Kidney tubule cell (primary cell): ENCODE measurements around the gene PDE10A.
A peak's percentile ranks its signal among the peaks of the same experiment; 100 is the strongest.

Source experiments
- DNase-seq: peaks from one replicate; pipeline ENCODE4 v3.0.0-alpha.2; 2018; ENCODE audit warnings: low spot score

PDE10A gene

GRCh38 chr6:165655191-165655590 lies 7.8 kb downstream of the PDE10A start:
- no peak for DNase-seq

DNA sequence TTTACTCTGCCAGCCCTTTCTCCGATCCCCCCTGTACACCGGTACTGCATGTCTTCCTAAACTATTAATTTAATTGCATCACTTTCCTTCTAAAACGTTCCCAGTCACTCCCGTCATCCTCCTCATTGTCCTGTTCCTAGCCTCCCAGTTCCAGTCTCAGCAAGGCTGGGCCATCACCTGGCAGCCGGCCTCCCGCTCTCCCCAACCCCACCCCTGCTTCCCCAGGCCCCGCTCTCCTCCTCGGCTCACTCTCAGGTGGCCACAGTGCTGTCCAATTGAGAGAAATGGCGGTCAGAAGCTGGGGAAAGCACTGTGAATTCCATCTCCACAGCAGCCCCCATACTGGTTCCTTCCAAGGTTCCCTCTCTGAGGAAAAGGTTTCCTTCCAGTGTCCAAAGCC lies 8.9 kb downstream of the PDE10A start:
- no peak for DNase-seq

GRCh38 chr6:165653607-165654006 lies 9.4 kb downstream of the PDE10A start:
- no peak for DNase-seq

DNA sequence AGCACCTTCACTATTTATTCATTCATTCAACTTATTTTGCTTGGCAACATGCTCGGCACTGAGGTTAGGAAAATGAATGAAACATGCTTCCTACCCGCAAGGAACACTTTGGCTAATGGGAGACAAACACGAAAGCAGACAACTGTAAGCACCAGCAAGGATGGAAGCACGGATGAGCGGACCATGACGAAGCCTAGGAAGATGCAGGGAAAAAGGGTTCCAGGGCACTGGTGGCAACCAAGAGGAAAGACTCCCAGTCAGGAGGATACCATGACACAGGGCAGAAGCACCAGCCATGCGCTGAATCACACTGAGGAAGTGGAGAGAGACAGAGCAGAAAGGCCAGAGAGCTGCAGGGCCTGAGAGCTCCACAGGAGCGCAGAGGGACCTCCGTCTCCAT lies 9.8 kb downstream of the PDE10A start:
- peak; percentile 92 for DNase-seq

- no peak for DNase-seq
Observed at GRCh38 chr6:165652766-165653165, 10.3 kb downstream of the PDE10A start.

DNA sequence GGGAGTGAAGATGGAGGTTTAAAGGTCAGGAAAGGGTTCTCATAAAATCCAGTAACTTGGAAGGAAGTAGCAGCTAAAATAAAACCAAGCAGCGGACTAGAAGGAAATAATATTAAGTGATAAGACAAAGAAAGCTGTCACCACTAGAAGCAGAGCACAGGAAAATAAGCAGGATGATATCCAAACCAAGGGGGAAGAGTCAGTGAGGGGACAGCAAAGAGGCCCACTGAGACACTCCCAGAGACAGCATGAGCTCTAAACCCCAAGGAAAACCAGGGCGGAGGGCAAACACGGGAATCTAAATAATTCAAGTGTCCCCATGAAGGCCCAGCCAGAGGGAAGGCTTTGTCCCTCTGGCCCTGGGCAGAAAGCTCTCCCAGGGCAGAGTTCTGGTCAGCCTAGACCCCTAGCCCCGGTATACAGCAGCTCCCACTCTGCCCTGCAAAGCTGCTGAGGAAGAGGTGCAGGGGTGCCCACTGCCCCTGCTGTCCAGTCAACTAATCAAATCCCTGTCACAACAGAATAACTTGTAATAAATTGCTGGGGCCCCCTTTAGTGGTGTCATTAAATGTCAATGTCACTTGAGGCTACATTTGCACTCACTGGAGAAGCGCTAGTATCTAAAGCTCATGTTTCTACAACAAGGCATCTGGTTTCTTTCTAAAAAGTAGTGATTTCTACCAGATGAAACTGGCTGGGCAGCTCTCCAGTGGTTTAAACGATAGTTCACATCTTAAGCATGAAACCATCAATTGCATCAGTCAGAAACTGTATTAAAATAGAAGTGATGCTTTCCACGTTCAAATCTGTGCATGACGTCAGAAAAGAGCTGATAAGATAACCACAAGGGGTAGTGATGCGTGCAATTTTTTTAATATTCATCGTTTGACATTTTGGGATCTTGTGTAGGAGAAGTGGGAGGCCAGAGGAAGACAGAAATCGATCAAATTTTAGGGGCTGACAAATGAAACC lies 13.6 kb downstream of the PDE10A start:
- no peak for DNase-seq

DNA sequence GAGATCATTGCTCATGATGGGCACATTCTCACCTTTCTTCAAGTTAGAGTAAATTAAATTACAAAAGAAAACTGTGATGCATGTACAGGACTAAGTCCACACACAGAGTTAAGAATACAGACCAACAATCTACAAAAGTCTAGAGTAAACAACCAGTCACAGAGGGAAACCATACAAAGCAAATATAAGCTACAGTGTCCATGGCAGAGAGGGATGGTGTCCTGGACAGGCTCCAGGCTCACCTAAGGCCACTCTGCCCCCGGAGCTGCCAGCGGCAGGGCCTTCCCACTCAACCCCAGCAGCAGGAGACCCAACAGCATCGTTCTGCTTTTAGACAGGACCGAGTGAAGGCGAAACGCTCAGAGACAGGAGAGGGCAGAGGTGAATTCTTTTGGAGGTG lies 16.0 kb downstream of the PDE10A start:
- DNase-seq, result no peak

- no peak for DNase-seq
Observed at GRCh38 chr6:165645919-165646318, 17.1 kb downstream of the PDE10A start.

- DNase-seq, result no peak
Observed at GRCh38 chr6:165644586-165645266, 18.3 kb downstream of the PDE10A start.

DNA sequence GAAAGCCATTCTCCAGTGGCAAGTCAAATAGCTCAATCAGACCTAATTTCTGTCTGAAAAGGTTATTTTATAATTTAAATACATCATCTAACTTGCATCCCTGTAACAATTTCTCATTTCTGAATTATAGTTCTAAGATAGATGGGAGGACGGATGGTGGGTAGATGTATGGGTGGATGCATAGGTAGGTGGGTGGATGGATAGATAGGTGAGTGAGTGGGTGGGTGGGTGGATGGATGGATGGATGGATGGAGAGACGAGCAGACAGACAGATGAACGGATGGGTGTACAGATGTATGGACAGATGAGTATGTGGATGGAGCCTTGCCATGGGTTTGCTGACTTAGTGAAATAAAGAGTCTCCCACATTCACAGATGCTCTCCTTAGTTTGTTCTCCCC lies 20.0 kb downstream of the PDE10A start:
- no peak for DNase-seq

DNA sequence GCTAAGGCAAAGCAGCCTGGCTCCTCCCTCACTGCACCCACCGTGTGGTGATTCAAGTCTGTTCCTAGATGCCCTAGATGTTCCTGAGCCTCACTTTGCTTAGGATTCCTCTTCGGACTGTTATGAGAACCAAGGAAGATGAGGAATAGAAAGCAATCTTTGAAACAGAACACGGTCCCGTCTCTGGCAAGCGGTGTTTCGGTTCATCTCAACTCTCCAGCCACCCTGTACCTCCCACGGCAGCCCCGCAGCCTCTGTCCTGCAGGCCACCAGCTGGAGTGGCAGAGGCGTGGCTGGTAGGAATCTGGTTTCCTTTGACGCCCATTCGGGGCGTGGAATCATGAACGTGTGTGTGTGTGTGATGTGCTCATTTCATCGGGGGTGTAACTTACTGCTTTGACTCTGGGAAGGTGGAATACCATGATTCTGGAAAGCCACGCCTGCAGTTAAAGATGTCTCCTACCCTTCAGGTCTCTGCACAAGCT lies 21.3 kb downstream of the PDE10A start:
- peak; percentile 46 for DNase-seq

DNA sequence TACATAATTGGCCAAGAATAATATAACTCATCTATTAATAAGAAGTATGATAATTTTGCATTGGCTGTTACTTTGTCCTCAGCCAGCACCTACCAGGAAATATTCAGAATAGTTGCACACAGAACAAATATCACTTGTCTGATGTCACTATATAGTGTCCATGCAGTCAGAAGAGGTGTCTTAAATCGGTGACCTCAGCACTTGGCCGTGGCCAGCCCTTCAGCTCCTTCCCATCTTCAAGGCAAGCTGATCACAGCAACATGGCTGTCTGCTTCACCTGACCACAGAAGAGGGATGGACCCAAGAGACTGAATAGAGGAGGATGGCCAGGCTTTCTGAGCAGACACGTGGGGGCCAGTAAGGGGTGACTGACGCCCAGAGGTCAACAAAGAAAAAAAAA lies 22.2 kb downstream of the PDE10A start:
- peak; percentile 36 for DNase-seq

- no peak for DNase-seq
Observed at GRCh38 chr6:165638530-165638929, 24.5 kb downstream of the PDE10A start.

DNA sequence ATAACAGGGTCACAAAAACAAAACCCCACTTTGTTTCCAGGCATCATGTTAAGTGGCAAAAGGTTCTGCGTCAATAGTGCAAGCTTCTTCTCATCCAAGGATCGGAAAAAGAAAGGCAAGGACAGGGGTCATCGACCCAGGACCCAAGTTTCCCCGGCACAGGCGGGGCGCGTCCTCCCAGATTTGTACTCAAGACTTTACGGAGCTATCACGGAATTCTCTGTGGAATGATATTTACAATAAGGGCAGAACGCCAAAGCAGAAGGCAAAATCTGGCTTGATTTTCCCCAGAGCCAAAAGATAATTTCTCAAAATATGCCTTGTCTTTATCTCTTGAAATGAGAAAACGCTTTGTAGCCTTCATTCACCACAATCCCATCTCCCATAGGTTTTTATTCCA lies 25.5 kb downstream of the PDE10A start:
- no peak for DNase-seq

DNA sequence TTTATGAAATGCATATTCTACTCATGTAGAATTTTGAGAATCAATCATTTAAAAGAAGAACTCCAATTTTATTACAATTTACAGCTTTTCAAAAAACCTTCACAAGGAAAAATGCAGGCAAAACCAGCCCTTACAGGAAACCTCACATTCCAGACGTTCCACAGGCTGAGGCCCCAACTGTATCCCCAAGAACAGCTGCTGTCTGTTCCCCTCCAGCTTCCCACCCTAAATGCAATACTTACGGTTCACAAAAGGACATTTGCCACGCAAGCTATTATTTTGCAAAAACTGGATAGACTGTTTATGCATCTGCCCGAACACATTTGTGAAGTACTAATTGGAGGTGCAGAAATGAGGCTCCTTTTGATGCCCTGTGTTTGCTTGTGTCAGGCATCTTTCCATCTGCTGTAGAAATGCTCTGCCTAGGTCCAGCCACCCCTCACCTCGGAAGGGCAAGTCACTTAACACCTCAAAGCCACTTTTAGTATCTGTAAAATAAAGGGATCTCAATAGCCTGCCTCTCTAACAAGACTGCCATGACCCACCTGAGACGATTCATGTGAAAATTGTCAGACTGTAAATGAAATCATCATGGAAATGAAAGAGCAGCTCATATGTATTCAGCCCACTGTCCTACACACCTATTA lies 26.5 kb downstream of the PDE10A start:
- DNase-seq, result no peak

DNA sequence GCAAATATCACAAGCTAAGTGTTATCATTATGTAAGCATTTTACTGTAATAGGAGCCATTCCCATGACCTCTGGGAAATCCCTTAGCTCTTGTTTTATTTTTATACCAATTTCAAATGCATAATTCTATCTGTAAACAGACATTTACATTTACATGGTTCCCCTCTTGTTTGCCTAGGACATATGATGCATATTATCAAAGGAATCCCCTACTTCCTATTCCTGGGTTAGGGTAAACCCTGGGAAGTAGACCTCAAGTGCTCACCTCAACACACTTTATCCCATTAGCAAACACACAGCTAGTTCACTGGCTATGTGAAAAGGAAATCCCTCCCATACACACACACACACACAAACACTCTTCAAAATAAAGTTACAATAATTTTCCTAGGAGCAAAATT lies 27.1 kb downstream of the PDE10A start:
- DNase-seq, result no peak

GRCh38 chr6:165634101-165634880 lies 28.8 kb downstream of the PDE10A start:
- DNase-seq, result no peak

GRCh38 chr6:165632194-165632593 lies 30.8 kb downstream of the PDE10A start:
- DNase-seq, result no peak

GRCh38 chr6:165630544-165630953 lies 32.5 kb downstream of the PDE10A start:
- no peak for DNase-seq

DNA sequence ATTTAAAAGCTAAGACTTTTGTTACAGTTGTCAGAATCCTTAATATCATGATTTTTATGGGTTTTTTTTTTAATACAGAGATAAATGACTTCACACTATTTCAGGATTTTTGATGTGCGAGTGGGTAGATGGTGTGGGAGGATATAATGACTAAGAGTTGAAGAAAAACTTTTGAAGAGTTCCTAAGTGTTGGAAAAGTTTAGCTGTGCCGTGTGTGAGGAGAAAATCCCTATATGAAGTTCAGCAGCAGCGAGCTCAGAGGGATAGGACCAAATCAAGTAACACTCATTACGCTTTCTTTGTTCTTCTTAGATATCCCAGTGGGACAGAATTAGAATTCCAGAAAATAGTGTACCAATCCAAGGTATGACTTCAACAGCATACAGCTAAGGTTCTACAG lies 34.1 kb downstream of the PDE10A start:
- no peak for DNase-seq

DNA sequence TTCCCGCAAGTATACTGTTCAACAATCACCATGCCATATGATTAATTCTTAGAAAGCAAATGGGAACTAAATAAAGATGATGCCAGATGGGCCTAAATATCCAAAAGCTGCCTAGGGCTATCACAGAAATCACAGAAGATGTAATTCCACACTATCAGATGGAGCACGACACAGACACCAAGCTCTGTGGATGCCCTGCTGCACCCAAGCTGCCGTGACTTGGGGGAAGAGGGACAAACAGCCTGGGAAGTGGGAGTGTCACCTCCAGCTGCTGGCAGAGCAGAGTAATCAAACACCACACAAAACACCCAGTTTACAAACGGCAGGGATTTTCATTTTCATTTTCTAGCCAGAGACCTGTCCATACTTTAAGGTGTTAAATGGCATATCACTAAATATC lies 35.7 kb downstream of the PDE10A start:
- no peak for DNase-seq

DNA sequence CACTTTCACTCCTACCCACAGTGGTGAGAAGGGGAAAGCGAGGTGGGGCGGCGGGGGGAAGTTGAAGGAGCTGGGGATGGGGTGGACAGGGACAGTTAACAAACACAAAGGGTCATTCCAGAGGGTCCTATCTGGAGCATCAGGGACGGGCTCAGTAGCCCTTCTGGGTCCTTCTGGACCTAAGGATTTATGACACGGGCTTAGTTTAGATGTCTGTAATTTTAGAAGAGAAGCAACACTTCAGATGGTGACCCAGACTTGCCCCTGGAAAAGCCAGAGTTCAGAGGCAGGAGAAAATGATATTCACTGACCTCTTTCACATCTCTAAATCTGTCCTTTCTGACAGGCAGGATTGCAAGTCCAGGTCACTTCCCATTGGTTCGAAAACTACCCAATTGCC lies 36.3 kb downstream of the PDE10A start:
- no peak for DNase-seq
